ENCODE measurements around the gene SSR4.

Gene SSR4

DNA sequence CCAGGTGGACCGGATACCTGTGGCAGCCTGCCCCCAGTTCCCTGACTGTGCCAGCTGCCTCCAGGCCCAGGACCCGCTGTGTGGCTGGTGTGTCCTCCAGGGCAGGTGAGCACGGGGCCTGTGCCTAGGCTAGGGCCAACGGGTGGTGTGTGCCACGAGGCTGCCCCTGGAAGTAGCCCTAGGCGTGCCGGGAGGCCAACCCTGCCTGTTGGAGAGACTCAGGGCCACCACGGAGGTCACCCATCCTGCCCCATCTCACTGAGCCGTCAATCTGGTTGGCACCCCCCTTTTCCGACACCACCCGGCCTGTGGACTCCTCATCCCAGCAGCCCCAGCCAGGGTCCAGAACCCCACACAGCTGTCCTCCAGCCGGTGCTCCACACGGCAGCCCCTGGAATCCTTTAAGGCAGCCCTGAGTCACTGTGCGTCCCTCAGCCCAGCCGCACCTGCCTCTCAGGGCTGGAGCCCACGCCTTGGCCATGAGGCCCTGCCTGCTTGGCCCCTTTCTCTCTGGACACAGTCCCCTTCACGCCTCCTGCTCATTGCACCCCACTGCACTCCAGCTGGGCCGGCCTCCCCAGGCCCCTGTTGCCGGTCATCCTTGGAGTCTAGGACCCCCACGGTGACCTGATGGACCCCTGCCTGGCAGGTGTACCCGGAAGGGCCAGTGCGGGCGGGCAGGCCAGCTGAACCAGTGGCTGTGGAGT is 25.2 kb upstream of the SSR4 start:
- DNase-seq (ENCODE audit: insufficient read length, low spot score): peak; percentile 2
- FAIRE-seq: no peak
- TF ChIP-seq POLR2AphosphoS5 (IDR thresholded peaks at IDR 0.05; ENCODE audit: low read depth, low read length): no peak
- no peak for TF ChIP-seq POU2F2 (IDR thresholded peaks at IDR 0.05; ENCODE audit: low read depth, low read length)
- TF ChIP-seq PAX5 (IDR thresholded peaks at IDR 0.05; ENCODE audit: insufficient read depth, low read length, severe bottlenecking): no peak
- TF ChIP-seq TAF1 (IDR thresholded peaks at IDR 0.05; ENCODE audit: low read depth, low read length): no peak
- no peak for TF ChIP-seq POLR2A (IDR thresholded peaks at IDR 0.05; ENCODE audit: low read depth, low read length)
- no peak for TF ChIP-seq SPI1 (IDR thresholded peaks at IDR 0.05; ENCODE audit: low read depth, low read length)

DNA sequence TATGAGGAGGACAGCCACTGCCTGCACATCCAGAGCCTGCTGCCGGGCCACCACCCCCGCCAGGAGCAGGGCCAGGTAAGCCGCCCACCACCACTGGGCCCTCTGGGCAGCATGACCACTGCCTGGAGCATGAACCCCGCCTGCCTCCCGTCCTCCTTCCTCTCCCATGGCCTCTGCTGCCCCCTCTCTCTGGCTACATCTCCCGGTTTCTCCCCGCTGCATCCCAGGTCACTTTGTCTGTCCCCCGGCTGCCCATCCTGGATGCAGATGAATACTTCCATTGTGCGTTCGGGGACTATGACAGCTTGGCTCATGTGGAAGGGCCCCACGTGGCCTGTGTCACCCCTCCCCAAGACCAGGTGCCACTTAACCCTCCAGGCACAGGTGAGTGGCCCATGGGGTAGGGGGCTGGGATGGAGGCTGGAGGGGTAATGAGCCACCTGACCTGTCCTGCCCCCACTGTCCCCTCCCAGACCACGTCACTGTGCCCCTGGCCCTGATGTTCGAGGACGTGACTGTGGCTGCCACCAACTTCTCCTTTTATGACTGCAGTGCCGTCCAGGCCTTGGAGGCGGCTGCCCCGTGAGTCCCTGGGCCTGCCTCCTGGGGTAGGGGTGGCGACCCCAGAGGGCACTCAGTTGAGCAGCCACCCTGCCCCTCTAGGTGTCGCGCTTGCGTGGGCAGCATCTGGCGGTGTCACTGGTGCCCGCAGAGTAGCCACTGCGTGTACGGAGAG is 24.4 kb upstream of the SSR4 start:
- TF ChIP-seq POU2F2 (IDR thresholded peaks at IDR 0.05; ENCODE audit: low read depth, low read length): no peak
- TF ChIP-seq TAF1 (IDR thresholded peaks at IDR 0.05; ENCODE audit: low read depth, low read length): no peak
- no peak for TF ChIP-seq POLR2AphosphoS5 (IDR thresholded peaks at IDR 0.05; ENCODE audit: low read depth, low read length)
- no peak for TF ChIP-seq SPI1 (IDR thresholded peaks at IDR 0.05; ENCODE audit: low read depth, low read length)
- no peak for TF ChIP-seq POLR2A (IDR thresholded peaks at IDR 0.05; ENCODE audit: low read depth, low read length)
- no peak for TF ChIP-seq PAX5 (IDR thresholded peaks at IDR 0.05; ENCODE audit: insufficient read depth, low read length, severe bottlenecking)
- FAIRE-seq (no peak), DNase-seq (ENCODE audit: insufficient read length, low spot score) (peak; percentile 6)

DNA sequence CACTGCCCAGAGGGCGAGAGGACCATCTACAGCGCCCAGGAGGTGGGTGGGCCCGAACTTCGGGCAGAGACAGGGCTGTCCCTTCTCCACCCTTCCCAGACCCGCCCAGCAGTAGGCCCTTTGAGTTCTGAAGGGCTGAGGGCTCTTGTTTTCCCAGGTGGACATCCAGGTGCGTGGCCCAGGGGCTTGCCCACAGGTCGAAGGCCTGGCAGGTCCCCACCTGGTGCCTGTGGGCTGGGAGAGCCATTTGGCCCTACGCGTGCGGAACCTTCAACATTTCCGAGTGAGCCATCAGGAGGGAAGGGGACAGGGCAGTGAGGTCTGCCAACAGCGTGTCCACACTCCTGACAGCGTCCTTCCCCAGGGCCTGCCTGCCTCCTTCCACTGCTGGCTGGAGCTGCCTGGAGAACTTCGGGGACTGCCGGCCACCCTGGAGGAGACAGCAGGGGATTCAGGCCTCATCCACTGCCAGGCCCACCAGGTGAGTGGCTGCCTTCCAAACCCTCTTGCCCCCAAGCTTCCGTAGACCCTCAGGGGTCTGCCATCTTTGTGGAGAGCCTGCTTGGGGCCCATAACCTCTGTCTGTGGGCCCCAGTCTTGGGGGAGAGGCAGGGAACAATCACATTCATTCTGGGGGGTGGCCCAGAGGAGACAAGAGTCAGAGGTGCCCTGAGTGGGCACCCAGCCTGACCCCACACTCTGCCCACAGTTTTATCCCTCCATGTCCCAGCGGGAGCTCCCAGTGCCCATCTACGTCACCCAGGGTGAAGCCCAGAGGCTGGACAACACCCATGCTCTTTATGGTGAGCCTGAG is 23.7 kb upstream of the SSR4 start:
- TF ChIP-seq POLR2AphosphoS5 (IDR thresholded peaks at IDR 0.05; ENCODE audit: low read depth, low read length) (no peak), TAF1 (IDR thresholded peaks at IDR 0.05; ENCODE audit: low read depth, low read length) (no peak), PAX5 (IDR thresholded peaks at IDR 0.05; ENCODE audit: insufficient read depth, low read length, severe bottlenecking) (no peak), POLR2A (IDR thresholded peaks at IDR 0.05; ENCODE audit: low read depth, low read length) (no peak), POU2F2 (IDR thresholded peaks at IDR 0.05; ENCODE audit: low read depth, low read length) (no peak)
- DNase-seq (ENCODE audit: insufficient read length, low spot score) (peak; percentile 6), FAIRE-seq (no peak)

DNA sequence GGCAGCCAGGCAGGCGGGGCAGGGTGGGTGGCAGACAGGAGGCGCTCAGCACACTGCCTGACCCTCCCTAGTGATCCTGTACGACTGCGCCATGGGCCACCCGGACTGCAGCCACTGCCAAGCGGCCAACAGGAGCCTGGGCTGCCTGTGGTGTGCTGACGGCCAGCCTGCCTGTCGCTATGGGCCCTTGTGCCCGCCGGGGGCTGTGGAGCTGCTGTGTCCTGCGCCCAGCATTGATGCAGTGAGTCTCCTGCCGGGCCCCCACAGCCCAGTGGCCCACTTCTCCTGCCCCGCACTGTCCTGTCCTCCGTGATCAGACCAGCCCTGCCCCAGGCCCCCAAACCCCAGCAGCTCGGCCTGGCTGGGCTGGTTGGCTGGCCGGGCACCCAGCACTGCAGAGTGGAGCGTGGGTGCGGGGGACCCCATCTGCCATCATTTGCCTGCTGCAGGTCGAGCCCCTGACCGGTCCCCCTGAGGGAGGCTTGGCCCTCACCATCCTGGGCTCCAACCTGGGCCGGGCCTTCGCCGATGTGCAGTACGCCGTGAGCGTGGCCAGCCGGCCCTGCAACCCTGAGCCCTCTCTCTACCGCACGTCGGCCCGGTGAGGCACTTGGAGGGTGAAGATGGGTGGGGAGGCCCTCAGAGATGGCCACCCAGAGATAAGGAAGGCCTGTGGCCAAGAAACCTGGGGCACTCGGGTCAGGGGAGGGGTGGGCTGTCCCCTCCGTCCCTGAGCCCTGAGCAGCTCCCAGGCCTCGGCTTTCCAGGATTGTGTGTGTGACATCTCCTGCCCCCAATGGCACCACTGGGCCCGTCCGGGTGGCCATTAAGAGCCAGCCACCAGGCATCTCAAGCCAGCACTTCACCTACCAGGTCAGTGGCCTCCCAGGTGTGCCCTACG is 22.8 kb upstream of the SSR4 start:
- no peak for FAIRE-seq
- peak; percentile 11 for DNase-seq (ENCODE audit: insufficient read length, low spot score)
- TF ChIP-seq SPI1 (IDR thresholded peaks at IDR 0.05; ENCODE audit: low read depth, low read length): no peak
- no peak for TF ChIP-seq POLR2A (IDR thresholded peaks at IDR 0.05; ENCODE audit: low read depth, low read length)
- TF ChIP-seq TAF1 (IDR thresholded peaks at IDR 0.05; ENCODE audit: low read depth, low read length): no peak

DNA sequence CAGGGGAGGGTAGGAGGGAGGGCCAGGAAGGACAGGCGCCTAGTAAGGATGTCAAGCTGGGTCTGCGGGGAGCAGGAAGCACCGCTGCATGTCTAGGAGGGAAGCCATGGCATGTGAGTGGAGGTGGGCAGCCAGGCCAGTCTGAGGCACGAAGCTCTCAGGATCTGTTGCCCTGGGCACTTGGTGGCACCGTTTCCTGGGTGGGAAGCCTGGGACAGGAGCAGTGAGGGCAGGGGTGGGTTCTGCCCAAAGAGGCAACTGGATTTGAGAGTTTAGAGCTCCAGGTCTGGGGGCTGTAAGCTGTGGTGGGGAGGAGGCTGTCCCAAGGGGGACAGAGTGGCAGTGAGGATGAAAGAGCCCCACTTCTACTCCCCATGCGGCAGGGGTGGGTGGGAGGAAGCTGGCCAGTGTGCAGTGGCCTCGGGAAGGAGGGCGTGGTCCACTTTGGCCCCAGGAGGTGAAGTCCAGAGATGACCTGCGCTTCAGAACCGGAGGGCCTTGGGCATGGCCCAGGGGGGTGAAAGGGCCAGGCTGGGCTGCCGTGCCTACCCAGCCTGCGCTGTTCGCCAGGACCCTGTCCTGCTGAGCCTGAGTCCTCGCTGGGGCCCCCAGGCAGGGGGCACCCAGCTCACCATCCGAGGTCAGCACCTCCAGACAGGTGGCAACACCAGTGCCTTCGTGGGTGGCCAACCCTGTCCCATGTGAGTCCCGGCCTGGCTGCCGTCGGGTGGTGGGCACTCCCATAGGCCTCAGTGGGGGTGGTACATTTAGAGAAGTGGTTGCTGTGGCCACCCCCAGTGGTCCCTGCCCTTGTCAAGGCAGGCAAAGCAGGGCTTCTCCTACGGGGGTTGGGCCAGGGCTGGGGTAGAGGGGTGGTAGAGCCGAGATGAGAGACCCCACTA is 21.9 kb upstream of the SSR4 start:
- FAIRE-seq: no peak
- TF ChIP-seq POLR2A (IDR thresholded peaks at IDR 0.05; ENCODE audit: low read depth, low read length) (no peak), POLR2AphosphoS5 (IDR thresholded peaks at IDR 0.05; ENCODE audit: low read depth, low read length) (no peak), TAF1 (IDR thresholded peaks at IDR 0.05; ENCODE audit: low read depth, low read length) (no peak), POU2F2 (IDR thresholded peaks at IDR 0.05; ENCODE audit: low read depth, low read length) (no peak), SPI1 (IDR thresholded peaks at IDR 0.05; ENCODE audit: low read depth, low read length) (no peak), PAX5 (IDR thresholded peaks at IDR 0.05; ENCODE audit: insufficient read depth, low read length, severe bottlenecking) (no peak)
- peak; percentile 3 for DNase-seq (ENCODE audit: insufficient read length, low spot score)

DNA sequence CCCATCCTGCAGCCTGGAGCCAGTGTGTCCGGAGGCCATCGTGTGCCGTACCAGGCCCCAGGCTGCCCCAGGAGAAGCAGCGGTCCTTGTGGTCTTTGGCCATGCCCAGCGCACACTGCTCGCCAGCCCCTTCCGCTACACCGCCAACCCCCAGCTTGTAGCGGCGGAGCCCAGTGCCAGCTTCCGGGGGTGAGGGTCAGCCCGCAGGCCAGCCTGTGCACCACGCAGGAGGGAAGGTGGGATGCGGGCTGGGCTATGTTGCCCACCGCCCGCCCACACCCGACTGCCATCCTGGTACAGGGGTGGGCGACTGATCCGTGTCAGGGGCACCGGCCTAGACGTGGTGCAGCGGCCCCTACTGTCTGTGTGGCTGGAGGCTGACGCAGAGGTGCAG is 21.3 kb upstream of the SSR4 start:
- no peak for TF ChIP-seq POLR2AphosphoS5 (IDR thresholded peaks at IDR 0.05; ENCODE audit: low read depth, low read length)
- TF ChIP-seq PAX5 (IDR thresholded peaks at IDR 0.05; ENCODE audit: insufficient read depth, low read length, severe bottlenecking): no peak
- no peak for TF ChIP-seq TAF1 (IDR thresholded peaks at IDR 0.05; ENCODE audit: low read depth, low read length)
- TF ChIP-seq SPI1 (IDR thresholded peaks at IDR 0.05; ENCODE audit: low read depth, low read length): no peak
- no peak for TF ChIP-seq POU2F2 (IDR thresholded peaks at IDR 0.05; ENCODE audit: low read depth, low read length)
- TF ChIP-seq POLR2A (IDR thresholded peaks at IDR 0.05; ENCODE audit: low read depth, low read length): no peak
- peak; percentile 4 for DNase-seq (ENCODE audit: insufficient read length, low spot score)
- FAIRE-seq: no peak

DNA sequence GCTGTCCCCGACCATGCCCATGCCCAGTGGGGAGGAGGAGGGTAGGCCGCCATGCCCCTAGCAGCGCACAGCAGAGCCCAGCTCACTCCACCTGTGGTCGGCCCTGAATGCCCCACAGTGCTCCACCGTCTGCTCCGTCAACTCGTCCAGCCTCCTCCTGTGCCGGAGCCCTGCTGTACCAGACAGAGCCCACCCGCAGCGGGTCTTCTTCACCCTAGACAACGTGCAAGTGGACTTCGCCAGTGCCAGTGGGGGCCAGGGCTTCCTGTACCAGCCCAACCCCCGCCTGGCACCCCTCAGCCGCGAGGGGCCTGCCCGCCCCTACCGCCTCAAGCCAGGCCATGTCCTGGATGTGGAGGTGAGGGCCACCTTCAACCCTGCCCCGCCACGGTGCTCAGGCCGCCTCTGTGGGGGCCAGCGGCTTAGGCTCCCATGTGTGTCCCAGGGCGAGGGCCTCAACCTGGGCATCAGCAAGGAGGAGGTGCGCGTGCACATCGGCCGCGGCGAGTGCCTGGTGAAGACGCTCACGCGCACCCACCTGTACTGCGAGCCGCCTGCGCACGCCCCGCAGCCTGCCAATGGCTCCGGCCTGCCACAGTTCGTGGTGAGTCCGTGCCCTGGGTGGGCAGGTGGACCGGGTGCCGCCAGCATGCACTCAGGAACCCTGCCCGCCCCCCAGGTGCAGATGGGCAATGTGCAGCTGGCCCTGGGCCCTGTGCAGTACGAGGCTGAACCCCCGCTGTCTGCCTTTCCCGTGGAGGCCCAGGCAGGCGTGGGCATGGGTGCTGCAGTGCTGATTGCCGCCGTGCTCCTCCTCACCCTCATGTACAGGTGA is 20.5 kb upstream of the SSR4 start:
- DNase-seq (ENCODE audit: insufficient read length, low spot score) (no peak), FAIRE-seq (no peak)
- TF ChIP-seq POLR2AphosphoS5 (IDR thresholded peaks at IDR 0.05; ENCODE audit: low read depth, low read length) (no peak), TAF1 (IDR thresholded peaks at IDR 0.05; ENCODE audit: low read depth, low read length) (no peak), POLR2A (IDR thresholded peaks at IDR 0.05; ENCODE audit: low read depth, low read length) (no peak), PAX5 (IDR thresholded peaks at IDR 0.05; ENCODE audit: insufficient read depth, low read length, severe bottlenecking) (no peak), POU2F2 (IDR thresholded peaks at IDR 0.05; ENCODE audit: low read depth, low read length) (no peak), SPI1 (IDR thresholded peaks at IDR 0.05; ENCODE audit: low read depth, low read length) (no peak)

Data from GM12891 (cell line).